Activated CD8-positive, alpha-beta memory T cell treated with anti-CD3 and anti-CD28 coated beads, Interleukin-2, amount 50 U/mL, for 1 hour (primary cell): Measurements from ENCODE around the gene LYRM1.
"Not testable (repeated sequence)": the region's sequence is repeated elsewhere in the genome, so short reads cannot be mapped to it uniquely, and the experiment has no call there.

Source experiments
- DNase-seq: peaks from one replicate; pipeline ENCODE4 v3.0.0-alpha.2; 2020; ENCODE audit errors: extremely low read depth

LYRM1 gene

GRCh38 chr16:20937736-20938135 is 37.2 kb downstream of the LYRM1 start:
- DNase-seq: no peak

- no peak for DNase-seq
These were observed 37.9 kb downstream of the LYRM1 start for GRCh38 chr16:20938426-20938825.

GRCh38 chr16:20939611-20940010 is 39.0 kb downstream of the LYRM1 start:
- no peak for DNase-seq

GRCh38 chr16:20940871-20941635 is 40.5 kb downstream of the LYRM1 start:
- DNase-seq: no peak

- DNase-seq: no peak
These were observed 41.0 kb downstream of the LYRM1 start for GRCh38 chr16:20941636-20941926.

- DNase-seq: no peak
These were observed 41.7 kb downstream of the LYRM1 start for GRCh38 chr16:20942256-20942655.

GRCh38 chr16:20944861-20945574 is 44.4 kb downstream of the LYRM1 start:
- DNase-seq: no peak

GRCh38 chr16:20945575-20945875 is 45.0 kb downstream of the LYRM1 start:
- DNase-seq: not testable (repeated sequence)

GRCh38 chr16:20946015-20946629 is 45.6 kb downstream of the LYRM1 start:
- DNase-seq: no peak

- no peak for DNase-seq
These were observed 47.9 kb downstream of the LYRM1 start for GRCh38 chr16:20948444-20948843.

GRCh38 chr16:20949660-20950059 is 49.1 kb downstream of the LYRM1 start:
- DNase-seq: no peak

- no peak for DNase-seq
These were observed 49.7 kb downstream of the LYRM1 start for GRCh38 chr16:20950294-20950693.

GRCh38 chr16:20952139-20952920 is 51.8 kb downstream of the LYRM1 start:
- DNase-seq: no peak

- no peak for DNase-seq
These were observed 54.0 kb downstream of the LYRM1 start for GRCh38 chr16:20954574-20954973.

- DNase-seq: no peak
These were observed 55.7 kb downstream of the LYRM1 start for GRCh38 chr16:20956319-20956718.

- DNase-seq: no peak
These were observed 56.6 kb downstream of the LYRM1 start for GRCh38 chr16:20957153-20957552.

GRCh38 chr16:20960899-20961298 is 60.3 kb downstream of the LYRM1 start:
- no peak for DNase-seq

GRCh38 chr16:20968765-20969164 is 68.2 kb downstream of the LYRM1 start:
- no peak for DNase-seq

- DNase-seq: no peak
These were observed 68.8 kb downstream of the LYRM1 start for GRCh38 chr16:20969386-20969785.

- no peak for DNase-seq
These were observed 70.8 kb downstream of the LYRM1 start for GRCh38 chr16:20971401-20971800.

GRCh38 chr16:20973201-20973600 is 72.6 kb downstream of the LYRM1 start:
- not testable (repeated sequence) for DNase-seq
